Transverse colon (tissue), 4 donors: ENCODE data around the gene SURF6. TPM values are rescaled to one million over a fixed set of nuclear protein-coding genes. Genes with fewer than 3 reads are reported as not detected.

Experiments
- DNase-seq: peaks from one replicate; pipeline ENCODE4 v3.0.0-alpha.2; 2019
- H3K27ac ChIP-seq, 4 donors: fragments of 200-600 bp; sonication (generic); 2 replicates each; pipeline ENCODE4 v1.5.1; 2016 to 2018; ENCODE audit warnings: inconsistent platforms in 4 of 4
- H3K27me3 ChIP-seq: fragments of 200-600 bp; sonication (generic); 2 replicates; pipeline ENCODE4 v1.5.1; 2017; ENCODE audit warnings: inconsistent platforms
- H3K36me3 ChIP-seq, 4 donors: fragments of 200-600 bp; sonication (generic); 2 replicates each; pipeline ENCODE4 v1.5.1; 2017 to 2019; ENCODE audit warnings: inconsistent platforms in 4 of 4
- H3K4me1 ChIP-seq, 4 donors: fragments of 200-600 bp; sonication (generic); 2 replicates each; pipeline ENCODE4 v1.5.1; 2017 to 2020; ENCODE audit warnings: inconsistent platforms in 4 of 4
- H3K4me3 ChIP-seq, 4 donors: fragments of 200-600 bp; sonication (generic); 1 replicate in 1 of 4; 2 replicates in 3 of 4; pipeline versions ENCODE4 v1.5.1 to v1.6.1; 2017 to 2019; ENCODE audit warnings: inconsistent platforms in 4 of 4
- H3K9me3 ChIP-seq, 2 donors: fragments of 200-600 bp; sonication (generic); 2 replicates each; pipeline ENCODE4 v1.5.1; 2017 to 2019; ENCODE audit warnings: inconsistent platforms in 2 of 2
- EP300 ChIP-seq: sonication (generic); formaldehyde crosslinking; IDR thresholded peaks from one replicate; pipeline ENCODE4 v1.6.1; 2017; ENCODE audit warnings: antibody characterized with exemption, low read depth
- POLR2A ChIP-seq: fragments of 450-650 bp; IDR thresholded peaks from one replicate; pipeline ENCODE4 v1.6.1; 2016; ENCODE audit warnings: antibody characterized with exemption, mild to moderate bottlenecking, moderate library complexity
- POLR2AphosphoS5 ChIP-seq, 3 donors: sonication (generic); formaldehyde crosslinking; IDR thresholded peaks; one replicate each; pipeline ENCODE4 v1.6.1; 2016; ENCODE audit warnings: antibody characterized with exemption in 3 of 3
- WGBS, 2 donors: methylation state at CpG; one replicate each; pipeline ENCODE4 v1.1.5; 2018; ENCODE audit warnings: low coverage in 1 of 2; 5-methylcytosine and 5-hydroxymethylcytosine counted together
- in situ Hi-C, 4 donors: fragments of 200-750 bp; cut with MboI; loops; one replicate each; pipeline versions ENCODE4 v1.15.0 to v1.15.1; 2017; ENCODE audit warnings: low sequenced_read_pairs in 3 of 4, low pct_ligation_motif_present in 1 of 4, low pct_unique_long_range_greater_than_20kb in 1 of 4
- intact Hi-C: fragments of 100-400 bp; cut with DNase I; formaldehyde crosslinking; loops from one replicate; pipeline ENCODE4 v1.15.1; 2023; ENCODE audit warnings: low total_unique reads
- total RNA-seq, 4 donors: library from RNA; depleted of rRNA; stranded (reverse); fragments of >200 nt; gene quantifications; one replicate each; pipeline ENCODE4 v1.1.0, GENCODE V29; 2016
- TF ChIP-seq, protein P1 (sequence below), 5 experiments: fragments of 200-600 bp in 3 of 5; fragments of 450-650 bp in 2 of 5; sonication (generic) in 3 of 5; IDR thresholded peaks; 1 replicate in 2 of 5; 2 replicates in 3 of 5; pipeline ENCODE4 v1.5.1; 2016 to 2017; ENCODE audit warnings: antibody characterized with exemption in 5 of 5, inconsistent platforms in 3 of 5, mild to moderate bottlenecking in 2 of 5, moderate library complexity in 1 of 5

The SURF6 gene
- total RNA-seq, 4 donors from 2014 or later, result 18.1 to 61.3 (median 22.5) TPM

DNA sequence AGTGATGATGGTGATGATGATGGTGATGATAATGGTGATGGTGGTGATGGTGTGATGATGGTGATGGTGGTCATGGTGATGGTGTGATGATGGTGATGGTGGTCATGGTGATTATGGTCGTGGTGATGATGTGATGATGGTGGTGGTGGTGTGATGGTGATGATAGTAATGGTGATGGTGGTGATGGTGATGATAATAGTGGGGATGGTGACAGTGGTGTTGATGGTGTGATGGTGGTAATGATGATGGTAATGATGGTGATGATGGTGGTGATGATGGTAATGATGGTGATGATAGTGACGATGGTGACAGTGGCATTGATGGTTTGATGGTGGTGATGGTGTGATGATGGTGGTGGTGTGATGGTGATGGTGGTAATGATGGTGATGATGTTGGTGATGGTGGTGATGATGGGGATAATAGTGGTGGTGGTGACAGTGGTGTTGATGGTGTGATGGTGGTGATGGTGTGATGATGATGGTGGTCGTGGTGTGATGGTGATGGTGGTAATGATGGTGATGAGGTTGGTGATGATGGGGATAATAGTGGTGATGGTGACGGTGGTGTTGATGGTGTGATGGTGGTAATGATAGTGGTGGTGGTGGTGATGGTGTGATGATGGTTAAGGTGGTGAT is 46.6 kb upstream of the SURF6 start:
- H3K27ac ChIP-seq, result no peak overlapping the region
- in situ Hi-C loops (no loop called here), intact Hi-C loops (no loop called here)
- H3K4me3 ChIP-seq, result no peak overlapping the region
- no peaks in the 10 kb centered on the region for H3K27me3 ChIP-seq
- H3K9me3 ChIP-seq, result no peaks in the 10 kb centered on the region
- DNase-seq, result no peak
- TF ChIP-seq POLR2AphosphoS5 (IDR thresholded peaks at IDR 0.05) (no peak), EP300 (no peak), POLR2A (no peak)
- TF ChIP-seq, protein P1, sequence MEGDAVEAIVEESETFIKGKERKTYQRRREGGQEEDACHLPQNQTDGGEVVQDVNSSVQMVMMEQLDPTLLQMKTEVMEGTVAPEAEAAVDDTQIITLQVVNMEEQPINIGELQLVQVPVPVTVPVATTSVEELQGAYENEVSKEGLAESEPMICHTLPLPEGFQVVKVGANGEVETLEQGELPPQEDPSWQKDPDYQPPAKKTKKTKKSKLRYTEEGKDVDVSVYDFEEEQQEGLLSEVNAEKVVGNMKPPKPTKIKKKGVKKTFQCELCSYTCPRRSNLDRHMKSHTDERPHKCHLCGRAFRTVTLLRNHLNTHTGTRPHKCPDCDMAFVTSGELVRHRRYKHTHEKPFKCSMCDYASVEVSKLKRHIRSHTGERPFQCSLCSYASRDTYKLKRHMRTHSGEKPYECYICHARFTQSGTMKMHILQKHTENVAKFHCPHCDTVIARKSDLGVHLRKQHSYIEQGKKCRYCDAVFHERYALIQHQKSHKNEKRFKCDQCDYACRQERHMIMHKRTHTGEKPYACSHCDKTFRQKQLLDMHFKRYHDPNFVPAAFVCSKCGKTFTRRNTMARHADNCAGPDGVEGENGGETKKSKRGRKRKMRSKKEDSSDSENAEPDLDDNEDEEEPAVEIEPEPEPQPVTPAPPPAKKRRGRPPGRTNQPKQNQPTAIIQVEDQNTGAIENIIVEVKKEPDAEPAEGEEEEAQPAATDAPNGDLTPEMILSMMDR (IDR thresholded peaks at IDR 0.05), result no peak
- no peaks in the 10 kb centered on the region for H3K36me3 ChIP-seq
- 89 to 91% methylated on average over 4 of the region's 4 CpGs for WGBS, 2 donors
- H3K4me1 ChIP-seq, result no peaks in the 10 kb centered on the region

DNA sequence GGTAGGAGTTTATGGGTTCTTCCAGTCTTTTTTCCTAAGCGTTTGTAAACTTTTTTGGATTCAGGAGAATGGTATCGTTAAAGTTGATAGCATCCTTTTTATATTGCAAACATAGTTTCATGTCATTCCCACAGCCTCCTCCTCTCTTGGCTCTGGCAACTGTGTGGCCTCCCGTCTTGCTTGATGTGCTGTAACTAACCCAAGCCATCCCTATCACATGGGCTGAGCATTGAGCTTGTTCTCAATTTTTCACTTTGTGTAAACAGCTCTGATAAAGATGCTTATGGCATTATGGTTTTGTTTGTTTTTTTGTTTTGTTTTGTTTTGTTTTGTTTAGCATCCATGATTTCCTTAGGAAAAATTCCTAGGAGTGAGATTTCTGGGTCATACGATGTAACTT is 44.7 kb upstream of the SURF6 start:
- Histone ChIP-seq H3K36me3 (no peaks in the 10 kb centered on the region), H3K9me3 (no peaks in the 10 kb centered on the region), H3K27me3 (no peaks in the 10 kb centered on the region), H3K4me3 (no peak overlapping the region), H3K4me1 (peaks cover 3 to 8% (median 4%) of the 10 kb centered on the region in 4 donors), H3K27ac (no peak overlapping the region)
- TF ChIP-seq POLR2AphosphoS5 (IDR thresholded peaks at IDR 0.05), result no peak
- WGBS, 2 donors, result 67 to 85% methylated on average over 4 of the region's 4 CpGs
- in situ Hi-C loops (no loop called here), intact Hi-C loops (no loop called here)
- DNase-seq, result no peak

DNA sequence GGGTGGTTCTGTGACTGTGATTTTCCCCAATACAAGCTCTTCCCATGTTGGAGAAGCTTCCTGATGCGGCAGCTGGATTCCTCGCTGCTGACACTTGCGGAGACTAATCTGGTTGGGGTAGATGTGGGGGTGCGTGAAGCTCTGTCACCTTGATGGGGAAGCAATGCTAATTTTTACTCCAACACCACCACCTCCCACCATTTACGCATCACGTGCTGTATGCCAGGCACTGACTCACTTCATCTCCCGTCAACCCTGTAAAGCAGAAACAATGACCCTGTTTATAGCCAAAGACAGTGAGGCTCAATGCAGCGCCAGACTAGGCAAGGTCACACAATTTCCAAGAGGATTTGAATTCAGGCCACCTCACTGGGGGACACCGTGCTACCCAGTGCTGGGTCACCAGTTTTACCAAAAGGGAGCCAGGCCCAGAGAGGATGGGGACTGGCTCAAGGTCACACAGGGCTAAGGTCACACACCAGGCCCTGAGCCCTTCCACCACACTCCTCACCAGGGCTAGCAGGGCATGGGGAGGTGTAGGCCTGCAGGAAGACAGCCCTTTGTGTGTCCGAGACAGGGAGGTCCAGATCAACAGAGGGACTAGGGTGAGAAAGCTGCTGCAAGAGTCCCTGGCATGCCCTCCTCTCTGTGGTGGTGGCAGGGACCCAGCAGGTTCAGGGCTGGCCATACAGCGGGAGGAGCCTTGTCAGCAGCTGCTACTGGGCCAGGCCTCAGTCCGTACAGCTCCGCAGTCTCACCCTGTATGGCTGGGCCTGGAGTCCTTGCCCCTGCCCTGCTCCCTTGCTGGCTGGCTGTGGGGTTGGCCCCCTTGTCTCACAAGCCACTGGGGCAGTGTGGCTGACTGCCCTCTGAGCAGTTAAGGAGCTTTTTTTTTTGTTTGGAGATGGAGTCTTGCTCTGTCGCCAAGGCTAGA is 43.4 kb upstream of the SURF6 start:
- intact Hi-C loops, result no loop called here
- Histone ChIP-seq H3K9me3 (no peaks in the 10 kb centered on the region), H3K36me3 (no peaks in the 10 kb centered on the region), H3K27ac (no peak overlapping the region), H3K4me3 (no peak overlapping the region), H3K27me3 (no peaks in the 10 kb centered on the region), H3K4me1 (peaks cover 5 to 12% (median 10%) of the 10 kb centered on the region in 4 donors)
- TF ChIP-seq POLR2AphosphoS5 (IDR thresholded peaks at IDR 0.05) (no peak), POLR2A (no peak), EP300 (no peak)
- TF ChIP-seq, protein P1 (IDR thresholded peaks at IDR 0.05), result no peak
- in situ Hi-C loops, result no loop called here
- WGBS, 2 donors, result 91 to 100% methylated on average over 1 to 14 of the region's 14 CpGs
- DNase-seq, result no peak

DNA sequence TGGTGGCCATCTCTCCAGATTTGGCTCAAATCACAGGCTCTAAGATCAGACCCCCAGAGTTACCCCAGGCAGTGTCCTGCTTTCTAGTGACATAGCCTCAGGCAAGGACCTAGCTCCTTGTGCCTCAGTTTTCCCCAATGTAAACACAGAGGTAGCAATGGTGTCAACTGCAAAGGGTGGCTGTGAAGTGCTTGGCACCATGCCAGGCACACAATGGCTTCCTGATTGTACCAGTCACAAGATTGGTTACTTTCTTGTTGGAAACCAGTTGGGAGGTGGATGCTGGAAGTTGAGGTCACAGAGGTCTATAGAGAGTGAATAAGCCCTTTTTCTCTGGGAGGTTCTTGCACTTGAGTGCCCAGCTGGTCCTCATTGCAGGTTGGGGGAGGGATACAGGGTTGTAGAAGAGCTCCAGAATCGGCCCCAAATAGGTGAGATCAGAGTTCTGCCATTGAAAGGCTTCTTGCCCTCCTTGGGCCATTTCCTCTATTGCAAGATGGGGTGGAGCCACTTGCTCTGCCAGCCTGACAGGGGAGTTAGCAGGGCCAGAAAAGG is 42.5 kb upstream of the SURF6 start:
- WGBS, 2 donors, result 92% methylated on average over 1 of the region's 1 CpG; no CpG with 5 or more reads in 1 of the 2 donors
- no peaks in the 10 kb centered on the region for H3K27me3 ChIP-seq
- DNase-seq, result no peak
- intact Hi-C loops, result no loop called here
- no peak overlapping the region for H3K27ac ChIP-seq
- TF ChIP-seq EP300 (no peak), POLR2A (no peak), POLR2AphosphoS5 (IDR thresholded peaks at IDR 0.05) (no peak)
- TF ChIP-seq, protein P1 (IDR thresholded peaks at IDR 0.05), result no peak
- H3K9me3 ChIP-seq, result no peaks in the 10 kb centered on the region
- H3K36me3 ChIP-seq, result no peaks in the 10 kb centered on the region
- in situ Hi-C loops, result no loop called here
- no peak overlapping the region for H3K4me3 ChIP-seq
- H3K4me1 ChIP-seq, result peaks cover 8 to 20% (median 16%) of the 10 kb centered on the region in 4 donors
